ENCODE measurements around the gene OPRPN. TPM values are rescaled to one million over a fixed set of nuclear protein-coding genes. Genes with fewer than 3 reads are reported as not detected.

Gene OPRPN, protein sequence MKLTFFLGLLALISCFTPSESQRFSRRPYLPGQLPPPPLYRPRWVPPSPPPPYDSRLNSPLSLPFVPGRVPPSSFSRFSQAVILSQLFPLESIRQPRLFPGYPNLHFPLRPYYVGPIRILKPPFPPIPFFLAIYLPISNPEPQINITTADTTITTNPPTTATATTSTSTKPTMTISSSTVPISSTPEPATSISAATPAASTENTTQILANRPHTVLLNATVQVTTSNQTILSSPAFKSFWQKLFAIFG
- not detected for total RNA-seq

DNA sequence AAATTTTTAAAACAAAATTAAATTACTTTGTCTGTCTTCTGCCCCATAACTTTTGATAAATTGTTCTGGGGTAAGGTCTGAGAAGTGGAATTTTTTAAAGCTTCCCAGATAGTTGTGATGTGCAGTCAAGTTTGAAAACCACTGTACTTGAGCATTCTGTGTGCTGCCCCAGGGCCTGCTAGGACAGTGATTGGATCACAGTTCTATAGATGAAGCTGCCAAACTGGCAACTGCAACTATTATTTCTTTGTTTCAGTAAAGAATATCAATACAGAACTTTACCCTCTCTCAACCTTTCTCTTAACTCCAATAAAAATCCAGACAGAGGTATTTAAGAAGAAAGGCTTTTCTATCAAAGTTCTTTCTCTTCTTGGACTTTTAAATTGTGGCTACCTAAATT is at the start of gene OPRPN:
TSS of gene OPRPN (plus strand) at position 361 of the 400 bp plus-strand sequence. CDS start 1,346 bp downstream, outside the sequence.
- DNase-seq (ENCODE audit: low spot score in 2 of 2) (no peak), ATAC-seq (no peak)
- Mint-ChIP-seq H3K9me3 (no peaks in the 10 kb centered on the region), H3K36me3 (no peaks in the 10 kb centered on the region), H3K27ac (no peak within 1 kb of the TSS)

DNA sequence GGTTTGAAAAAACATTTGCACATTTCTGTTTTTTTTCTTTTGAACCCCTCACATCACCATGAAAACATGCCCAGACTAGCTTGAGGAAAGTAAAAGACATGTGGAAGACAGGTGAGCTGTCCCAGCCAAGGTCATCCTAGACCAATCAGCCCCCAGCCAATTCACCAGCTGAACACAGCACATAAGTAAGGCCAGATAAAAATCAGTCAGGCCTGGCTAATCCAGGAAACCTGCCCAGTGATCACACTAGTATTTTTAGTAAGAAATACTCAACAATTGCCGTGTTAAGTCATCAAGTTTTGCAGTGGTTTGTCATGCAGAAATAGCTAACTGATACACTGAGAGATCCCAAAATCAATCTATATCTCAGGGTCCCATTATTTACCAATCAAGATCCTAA is 41.6 kb upstream of the OPRPN start:
- Mint-ChIP-seq H3K27ac (no peak overlapping the region), H3K9me3 (peaks cover 0 to 3% of the 10 kb centered on the region in 2 donors), H3K36me3 (no peaks in the 10 kb centered on the region)
- DNase-seq (ENCODE audit: low spot score in 2 of 2), result no peak
- no peak for ATAC-seq

DNA sequence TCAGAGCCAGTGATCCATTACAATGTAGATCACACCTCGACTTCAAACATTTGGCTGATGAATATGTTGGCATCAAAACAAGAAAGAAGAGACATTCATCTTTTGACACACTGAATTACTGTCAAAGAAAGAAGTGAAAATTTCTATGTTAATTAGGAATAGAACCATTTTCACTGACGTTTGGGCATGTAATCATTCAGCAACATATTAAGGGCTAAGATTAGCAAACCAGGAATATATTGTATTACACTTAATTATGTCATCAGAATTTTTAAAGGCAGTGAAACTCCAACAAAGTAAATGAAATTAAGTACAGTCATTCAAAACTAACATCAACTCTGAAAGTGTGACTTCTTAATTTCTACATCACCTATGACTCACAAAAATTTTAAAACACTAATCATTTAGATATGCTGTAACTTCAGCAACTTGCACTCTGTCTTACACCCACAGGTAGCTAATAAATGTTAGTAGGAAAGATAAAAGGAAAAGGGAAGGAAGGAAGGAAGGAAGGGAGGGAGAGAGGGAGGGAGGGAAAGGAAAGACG is 38.6 kb upstream of the OPRPN start:
- peaks cover 0 to 3% of the 10 kb centered on the region in 2 donors for H3K9me3 Mint-ChIP-seq
- ATAC-seq, result no peak

DNA sequence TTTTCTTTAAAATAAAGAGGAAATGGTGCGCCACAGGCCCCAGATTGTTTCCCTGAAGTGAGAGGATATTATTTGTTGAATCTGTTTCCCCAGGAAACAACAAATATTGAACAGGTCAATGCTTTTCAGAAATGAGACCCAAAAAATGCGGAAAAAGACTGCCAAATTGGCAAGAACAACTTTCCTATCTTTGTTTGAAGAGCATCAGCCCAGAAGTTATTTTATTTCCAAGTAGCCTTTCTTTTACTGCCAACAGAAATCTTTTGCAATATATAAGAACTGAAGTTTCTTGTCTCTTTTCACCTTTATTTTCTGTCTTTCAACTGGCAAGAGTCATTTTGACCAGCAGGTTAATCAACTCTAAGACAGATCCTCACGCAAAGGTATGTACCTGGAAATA is 37.3 kb upstream of the OPRPN start, which contains the start of gene SMR3A:
TSS of gene SMR3A (plus strand) at position 301 of the 400 bp plus-strand sequence. CDS start 1,356 bp downstream, outside the sequence.
- DNase-seq (ENCODE audit: low spot score in 2 of 2), result no peak
- Mint-ChIP-seq H3K36me3 (no peaks in the 10 kb centered on the region), H3K9me3 (no peaks in the 10 kb centered on the region), H3K27ac (no peak within 1 kb of the TSS)
- no peak for ATAC-seq

More for the DNA sequence above, 38.6 kb upstream of the OPRPN start:
- no peak for DNase-seq (ENCODE audit: low spot score in 2 of 2)
- no peaks in the 10 kb centered on the region for H3K36me3 Mint-ChIP-seq
- no peak overlapping the region for H3K27ac Mint-ChIP-seq

DNA sequence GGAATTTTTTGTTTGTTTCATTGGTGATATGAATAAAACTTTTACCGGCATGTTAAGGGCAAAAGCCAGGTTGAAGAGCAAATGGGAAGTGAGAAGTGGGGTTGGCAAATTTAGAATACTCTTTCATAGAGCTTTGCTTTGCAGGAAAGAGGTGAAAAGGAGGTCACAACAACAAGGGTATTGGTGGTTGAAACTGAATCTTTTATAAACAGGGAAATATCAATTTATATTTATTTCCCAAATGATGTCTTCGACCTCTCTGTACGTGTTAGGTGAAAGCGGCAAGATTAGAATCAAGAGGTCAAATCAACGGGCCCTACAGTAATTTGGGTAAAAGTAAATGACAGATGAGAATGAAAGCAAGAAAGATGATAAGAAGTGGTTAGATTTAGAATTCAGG is 33.7 kb upstream of the OPRPN start:
- DNase-seq (ENCODE audit: low spot score in 2 of 2) (no peak), ATAC-seq (no peak)
- Mint-ChIP-seq H3K27ac (no peak overlapping the region), H3K9me3 (no peaks in the 10 kb centered on the region), H3K36me3 (no peaks in the 10 kb centered on the region)

DNA sequence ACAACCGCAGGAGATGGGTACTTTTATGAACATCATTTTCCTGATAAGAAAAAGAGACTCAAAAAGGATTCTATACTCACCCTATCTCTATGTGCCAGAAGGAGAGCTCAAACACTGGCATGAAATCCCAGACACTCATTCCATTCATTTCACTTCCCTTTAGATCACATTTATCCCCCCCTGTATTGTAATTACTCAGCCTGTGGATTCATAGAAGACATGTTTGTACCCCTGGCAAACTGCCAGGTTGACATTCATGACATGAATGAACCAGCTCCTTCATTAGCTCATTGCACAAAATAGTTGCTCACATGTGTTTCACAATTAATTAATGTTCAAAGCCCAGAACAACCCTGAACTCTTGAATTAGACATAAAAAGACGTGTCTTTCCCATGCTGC is 32.3 kb upstream of the OPRPN start:
- no peak for DNase-seq (ENCODE audit: low spot score in 2 of 2)
- Mint-ChIP-seq H3K9me3 (no peaks in the 10 kb centered on the region), H3K27ac (no peak overlapping the region), H3K36me3 (no peaks in the 10 kb centered on the region)
- no peak for ATAC-seq

DNA sequence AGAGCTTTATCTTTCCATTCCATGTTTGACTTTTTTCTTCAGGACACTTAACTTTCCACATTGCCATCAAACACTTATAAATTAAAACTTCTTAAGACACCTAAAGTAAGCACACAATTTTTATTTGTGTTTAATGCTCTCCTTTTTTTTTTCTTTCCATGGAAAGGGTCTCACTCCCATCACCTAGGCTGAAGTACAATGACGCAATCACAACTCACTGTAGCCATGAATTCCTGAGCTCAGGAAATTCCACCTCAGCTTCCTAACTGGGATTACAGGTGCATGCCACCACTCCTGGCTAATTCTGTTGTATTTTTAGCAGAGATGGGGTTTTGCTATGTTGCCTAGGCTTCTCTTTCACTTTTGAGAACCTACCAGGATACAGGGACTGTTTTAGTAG is 29.9 kb upstream of the OPRPN start:
- Mint-ChIP-seq H3K36me3 (no peaks in the 10 kb centered on the region), H3K9me3 (no peaks in the 10 kb centered on the region), H3K27ac (no peak overlapping the region)
- DNase-seq (ENCODE audit: low spot score in 2 of 2), result no peak
- ATAC-seq, result no peak

DNA sequence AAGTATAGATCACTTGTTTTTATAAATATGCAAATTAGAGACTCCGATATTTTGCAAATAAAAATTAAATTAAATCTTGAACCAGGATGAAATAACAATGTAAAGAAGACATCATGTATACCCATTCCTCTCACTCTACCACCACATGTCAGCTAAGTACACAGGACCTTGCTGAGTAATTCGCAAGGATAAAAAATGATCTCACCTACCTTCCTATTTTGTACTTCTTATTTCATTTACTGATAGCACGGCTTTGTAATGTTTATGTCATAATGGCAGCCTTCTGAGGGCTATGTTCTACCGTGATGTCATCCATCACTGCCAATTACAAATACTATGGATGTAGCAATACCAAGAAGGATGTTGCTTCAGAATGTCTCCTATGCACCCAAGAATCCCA is 25.8 kb upstream of the OPRPN start:
- no peak for ATAC-seq
- peaks cover 5% of the 10 kb centered on the region in 2 donors for H3K9me3 Mint-ChIP-seq
- H3K27ac Mint-ChIP-seq, result no peak overlapping the region

DNA sequence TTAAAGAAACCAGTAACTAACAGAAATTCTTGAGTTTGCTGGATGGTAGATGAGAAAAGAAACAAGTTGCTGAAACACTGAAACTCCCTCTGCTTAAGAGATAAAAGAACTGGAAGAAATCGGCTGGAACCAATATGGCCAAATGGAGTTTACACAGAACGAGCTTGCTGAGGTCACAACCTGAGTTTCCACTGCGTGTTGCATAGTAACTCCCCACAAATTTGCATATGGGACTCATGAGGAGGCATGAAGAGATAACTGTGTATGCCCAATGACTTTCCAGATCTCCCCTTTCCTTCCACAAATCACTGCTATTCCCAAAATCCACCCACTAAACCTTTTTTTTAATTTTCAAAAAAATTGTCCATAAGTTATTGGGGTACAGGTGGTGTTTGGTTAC is 25.0 kb upstream of the OPRPN start:
- Mint-ChIP-seq H3K9me3 (peaks cover 5% of the 10 kb centered on the region in 2 donors), H3K36me3 (no peaks in the 10 kb centered on the region), H3K27ac (no peak overlapping the region)
- no peak for DNase-seq (ENCODE audit: low spot score in 2 of 2)
- ATAC-seq, result no peak

More for the DNA sequence above, 25.8 kb upstream of the OPRPN start:
- no peaks in the 10 kb centered on the region for H3K36me3 Mint-ChIP-seq
- no peak for DNase-seq (ENCODE audit: low spot score in 2 of 2)

DNA sequence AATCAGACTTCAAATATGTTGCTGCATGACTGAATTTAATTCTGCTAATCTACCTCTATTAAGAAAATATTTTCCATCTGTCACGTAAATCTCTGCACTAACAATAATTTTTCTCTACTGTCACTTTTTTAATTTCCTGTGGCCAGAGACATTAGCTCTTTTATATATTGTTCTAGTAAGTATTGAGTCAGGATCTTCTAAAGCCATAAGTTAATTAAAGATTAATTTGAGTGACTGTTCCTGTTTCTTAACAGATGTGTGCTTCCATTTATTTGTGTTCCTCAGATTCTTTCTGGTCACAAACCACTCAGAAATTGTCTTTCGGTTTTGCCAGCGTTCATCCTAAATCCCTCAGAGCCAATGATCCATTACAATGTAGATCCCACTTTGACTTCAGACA is 17.2 kb upstream of the OPRPN start:
- DNase-seq (ENCODE audit: low spot score in 2 of 2) (no peak), ATAC-seq (no peak)
- Mint-ChIP-seq H3K9me3 (no peaks in the 10 kb centered on the region), H3K27ac (no peak overlapping the region), H3K36me3 (no peaks in the 10 kb centered on the region)

DNA sequence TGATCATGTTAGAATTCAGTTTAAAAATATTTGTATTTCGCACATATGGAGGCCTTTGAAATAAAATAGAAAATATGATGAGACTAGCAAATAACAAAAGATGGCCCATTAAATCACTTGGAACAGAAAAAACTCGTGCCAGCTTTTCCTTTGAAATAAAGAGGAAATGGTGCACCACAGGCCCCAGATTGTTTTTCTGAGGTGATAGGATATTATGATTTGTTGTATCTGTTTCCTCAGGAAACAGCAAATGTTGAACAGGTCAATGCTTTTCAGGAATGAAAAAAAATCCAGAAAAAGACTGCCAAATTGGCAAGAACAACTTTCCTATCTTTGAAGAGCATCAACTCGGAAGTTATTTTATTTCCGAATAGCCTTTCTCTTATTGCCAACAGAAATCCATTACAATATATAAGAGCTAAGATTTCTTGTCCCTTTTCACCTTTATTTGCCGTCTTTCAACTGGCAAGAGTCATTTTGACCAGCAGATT is 15.0 kb upstream of the OPRPN start, which contains the start of gene SMR3B:
TSS of gene SMR3B (plus strand) at position 441 of the 491 bp plus-strand sequence. CDS start 1,380 bp downstream, outside the sequence.
- DNase-seq (ENCODE audit: low spot score in 2 of 2), result no peak
- no peaks in the 10 kb centered on the region for H3K36me3 Mint-ChIP-seq
- ATAC-seq, result no peak
- H3K9me3 Mint-ChIP-seq, result no peaks in the 10 kb centered on the region
- H3K27ac Mint-ChIP-seq, result no peak within 1 kb of the TSS

DNA sequence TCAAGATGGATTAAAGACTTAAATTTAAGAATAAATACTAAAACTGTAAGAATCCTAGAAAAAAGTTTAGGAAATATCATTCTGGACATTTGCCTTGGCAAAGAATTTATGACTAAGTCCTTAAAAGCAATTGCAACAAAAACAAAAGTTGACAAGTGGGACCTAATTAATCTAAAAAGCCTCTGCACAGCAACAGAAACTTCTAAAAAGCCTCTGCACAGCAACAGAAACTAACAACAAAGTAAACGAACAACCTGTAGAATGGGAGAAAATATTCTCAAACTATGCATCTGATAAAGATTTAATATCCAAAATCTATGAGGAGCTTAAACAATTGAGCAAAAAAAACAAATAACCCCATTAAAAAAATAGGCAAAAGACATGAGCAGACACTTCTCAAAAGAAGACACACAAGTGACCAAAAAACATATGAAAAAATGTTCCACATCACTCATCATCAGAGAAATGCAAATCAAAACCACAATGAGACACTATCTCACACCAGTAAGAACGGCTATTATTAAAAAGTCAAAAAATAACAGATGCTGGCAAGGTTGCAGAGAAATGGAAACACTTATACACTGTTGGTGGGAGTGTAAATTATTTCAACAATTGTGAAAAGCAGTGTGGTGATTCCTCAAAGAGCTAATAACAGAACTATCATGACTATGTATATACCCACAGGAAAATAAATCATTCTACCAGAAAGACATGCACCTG is 5.5 kb upstream of the OPRPN start:
- no peaks in the 10 kb centered on the region for H3K36me3 Mint-ChIP-seq
- DNase-seq (ENCODE audit: low spot score in 2 of 2) (no peak), ATAC-seq (no peak)
- no peaks in the 10 kb centered on the region for H3K9me3 Mint-ChIP-seq
- H3K27ac Mint-ChIP-seq, result no peak overlapping the region

DNA sequence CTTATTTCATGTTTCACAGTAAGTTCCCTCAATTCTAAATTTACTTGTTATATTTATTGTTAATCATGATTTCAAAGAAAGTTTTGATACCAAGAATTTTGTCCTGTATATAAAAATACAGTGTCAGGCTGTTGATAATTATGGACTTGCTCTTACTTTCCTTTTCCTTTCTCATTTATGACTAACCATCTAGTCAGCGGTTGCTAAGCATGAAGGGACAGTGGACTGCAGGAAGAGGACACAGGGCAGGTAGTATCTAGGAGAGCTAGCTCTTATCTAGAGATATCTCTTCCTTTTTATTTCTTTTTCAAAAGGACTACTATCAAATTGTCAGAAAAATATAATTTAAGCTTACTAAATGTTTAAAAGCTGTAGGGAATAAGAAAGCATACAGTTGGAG is 1.6 kb downstream of the OPRPN start:
- no peak for ATAC-seq
- no peak for DNase-seq (ENCODE audit: low spot score in 2 of 2)
- H3K9me3 Mint-ChIP-seq, result no peaks in the 10 kb centered on the region
- H3K36me3 Mint-ChIP-seq, result no peaks in the 10 kb centered on the region
- H3K27ac Mint-ChIP-seq, result no peak overlapping the region

DNA sequence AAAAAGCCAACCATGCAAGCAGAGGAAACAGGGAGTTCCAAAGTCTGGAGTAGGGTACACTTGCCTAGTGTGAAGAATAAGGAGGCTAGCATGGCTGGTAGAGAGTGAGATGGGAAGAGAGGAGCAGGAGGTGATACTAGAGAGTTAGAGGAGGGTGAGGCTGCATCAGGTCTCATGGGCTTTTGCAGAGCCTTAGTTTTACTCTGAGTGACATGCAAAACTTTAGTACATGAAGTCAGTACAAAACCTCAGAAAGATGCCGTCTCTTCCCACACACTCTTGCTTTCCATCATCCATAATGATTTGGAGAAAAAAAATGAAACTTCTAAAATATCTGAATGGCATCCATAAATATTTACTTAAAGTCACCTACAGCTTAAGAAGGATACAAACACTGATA is 5.0 kb downstream of the OPRPN start:
- Mint-ChIP-seq H3K27ac (no peak overlapping the region), H3K36me3 (no peaks in the 10 kb centered on the region), H3K9me3 (no peaks in the 10 kb centered on the region)
- DNase-seq (ENCODE audit: low spot score in 2 of 2), result no peak
- ATAC-seq, result no peak

DNA sequence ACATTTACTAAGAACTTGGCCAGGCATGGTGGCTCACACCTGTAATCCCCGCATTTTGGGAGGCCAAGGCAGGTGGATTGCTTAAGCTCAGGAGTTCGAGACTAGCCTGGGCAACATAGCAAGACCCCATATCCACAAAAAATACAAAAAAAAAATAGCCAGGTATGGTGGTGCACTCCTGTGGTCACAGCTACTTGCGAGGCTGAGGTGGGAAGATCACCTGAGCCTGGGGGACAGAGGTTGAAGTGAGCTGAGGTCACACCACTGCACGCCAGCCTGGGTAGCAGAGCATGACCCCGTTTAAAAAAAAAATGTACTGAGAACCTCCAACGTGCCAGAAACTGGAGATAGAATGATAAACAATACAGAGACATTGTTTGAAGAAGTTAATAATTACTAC is 8.0 kb downstream of the OPRPN start:
- DNase-seq (ENCODE audit: low spot score in 2 of 2) (no peak), ATAC-seq (no peak)
- no peaks in the 10 kb centered on the region for H3K36me3 Mint-ChIP-seq
- no peak overlapping the region for H3K27ac Mint-ChIP-seq
- peaks cover 0 to 5% of the 10 kb centered on the region in 2 donors for H3K9me3 Mint-ChIP-seq

DNA sequence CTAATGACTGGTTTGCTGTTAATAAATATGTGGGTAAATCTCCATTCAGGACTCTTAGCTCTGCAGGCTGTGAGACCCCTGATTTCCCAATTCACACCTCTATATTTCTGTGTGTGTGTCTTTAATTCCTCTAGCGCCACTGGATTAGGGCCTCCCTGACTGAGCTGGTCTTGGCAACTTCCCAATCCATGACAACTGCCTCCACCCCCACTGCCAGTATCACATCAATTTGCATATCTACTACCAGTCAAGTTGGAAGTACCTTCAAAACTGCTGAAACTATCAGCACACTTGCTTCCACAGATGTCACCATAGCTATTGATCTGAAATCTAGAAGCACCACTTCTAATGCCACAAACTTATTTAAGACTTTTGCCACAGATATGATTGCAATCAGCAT is 27.6 kb downstream of the OPRPN start:
- DNase-seq (ENCODE audit: low spot score in 2 of 2), result no peak
- H3K27ac Mint-ChIP-seq, result no peak overlapping the region
- no peaks in the 10 kb centered on the region for H3K36me3 Mint-ChIP-seq
- no peak for ATAC-seq
- H3K9me3 Mint-ChIP-seq, result peaks cover 14% of the 10 kb centered on the region in 2 donors

DNA sequence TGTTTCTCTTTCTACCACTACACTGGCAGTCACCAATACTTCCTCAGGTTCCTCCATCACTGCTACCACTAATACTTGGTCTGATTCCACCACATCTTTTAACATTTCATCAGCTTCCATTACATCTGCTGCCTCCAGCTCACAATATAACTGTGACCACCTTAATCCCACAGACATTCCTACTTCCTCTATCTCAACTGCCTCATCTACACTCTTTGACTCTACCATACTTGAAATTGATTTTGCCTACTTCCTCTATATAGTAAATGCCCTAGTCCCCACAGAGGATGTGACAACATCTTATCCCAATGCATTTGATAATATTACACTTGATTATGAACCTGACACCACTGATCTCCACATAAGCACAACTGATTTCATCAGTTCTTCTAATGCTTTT is 29.0 kb downstream of the OPRPN start:
- peaks cover 9 to 10% of the 10 kb centered on the region in 2 donors for H3K9me3 Mint-ChIP-seq
- no peak for ATAC-seq
- DNase-seq (ENCODE audit: low spot score in 2 of 2), result no peak
- H3K36me3 Mint-ChIP-seq, result no peaks in the 10 kb centered on the region
- no peak overlapping the region for H3K27ac Mint-ChIP-seq

All from activated naive CD4-positive, alpha-beta T cell treated with anti-CD3 and anti-CD28 coated beads, Interleukin-2, amount 50 U/mL, for 72 hours (primary cell).